GM18907 (cell line): ENCODE data around the gene HRK.

ENCODE experiments used
- ATAC-seq: cut with Tn5 transposase; IDR thresholded peaks from one replicate; pipeline ENCODE4 v1.9.1; 2021; ENCODE audit warnings: mild to moderate bottlenecking, moderate library complexity; ENCODE audit not compliant: unreplicated experiment

The HRK gene

GRCh38 chr12:116870306-116870705 lies 10.9 kb downstream of the HRK start:
- no peak for ATAC-seq

GRCh38 chr12:116867523-116867922 lies 13.7 kb downstream of the HRK start:
- ATAC-seq: no peak

- no peak for ATAC-seq
Measured at GRCh38 chr12:116864371-116865160, 16.7 kb downstream of the HRK start.

- no peak for ATAC-seq
Measured at GRCh38 chr12:116863275-116863767, 17.9 kb downstream of the HRK start.

GRCh38 chr12:116862167-116862566 lies 19.1 kb downstream of the HRK start:
- ATAC-seq: no peak

- peak; percentile 88 for ATAC-seq
Measured at GRCh38 chr12:116861320-116861719, 19.9 kb downstream of the HRK start.

- no peak for ATAC-seq
Measured at GRCh38 chr12:116860263-116860662, 21.0 kb downstream of the HRK start.

- no peak for ATAC-seq
Measured at GRCh38 chr12:116859079-116859478, 22.2 kb downstream of the HRK start.

GRCh38 chr12:116856729-116857128 lies 24.5 kb downstream of the HRK start:
- no peak for ATAC-seq

GRCh38 chr12:116855744-116856470 lies 25.3 kb downstream of the HRK start:
- no peak for ATAC-seq

GRCh38 chr12:116853507-116853906 lies 27.7 kb downstream of the HRK start:
- ATAC-seq: no peak

GRCh38 chr12:116852303-116852702 lies 28.9 kb downstream of the HRK start:
- ATAC-seq: no peak

GRCh38 chr12:116849216-116849615 lies 32.0 kb downstream of the HRK start:
- no peak for ATAC-seq

- ATAC-seq: no peak
Measured at GRCh38 chr12:116843085-116843484, 38.2 kb downstream of the HRK start.

- no peak for ATAC-seq
Measured at GRCh38 chr12:116839287-116839830, 41.9 kb downstream of the HRK start.

- no peak for ATAC-seq
Measured at GRCh38 chr12:116838365-116838764, 42.9 kb downstream of the HRK start.

- ATAC-seq: no peak
Measured at GRCh38 chr12:116837097-116837496, 44.1 kb downstream of the HRK start.

GRCh38 chr12:116835484-116835883 lies 45.8 kb downstream of the HRK start:
- ATAC-seq: no peak

GRCh38 chr12:116833474-116833873 lies 47.8 kb downstream of the HRK start:
- ATAC-seq: no peak

- ATAC-seq: no peak
Measured at GRCh38 chr12:116832353-116832752, 48.9 kb downstream of the HRK start.

GRCh38 chr12:116827432-116827831 lies 53.8 kb downstream of the HRK start:
- no peak for ATAC-seq

GRCh38 chr12:116821291-116821690 lies 60.0 kb downstream of the HRK start:
- no peak for ATAC-seq
